Mesenchymal stem cell (in vitro differentiated cells and primary cell): ENCODE results near the gene DPP6.

Experiments used
- DNase-seq: peaks from one replicate; pipeline ENCODE4 v3.0.0-alpha.2; 2013
- H2AFZ ChIP-seq: one replicate; pipeline ENCODE4 v1.6.1; 2013; ENCODE audit warnings: low read depth, mild to moderate bottlenecking, control low read depth, inconsistent platforms, low read length, moderate library complexity
- H2AK5ac ChIP-seq: 2 replicates; pipeline ENCODE4 v1.6.1; 2013; ENCODE audit warnings: low read length, moderate library complexity, mild to moderate bottlenecking, inconsistent platforms; ENCODE audit not compliant: severe bottlenecking
- H2BK120ac ChIP-seq: one replicate; pipeline ENCODE4 v1.6.1; 2013; ENCODE audit warnings: low read depth, mild to moderate bottlenecking, inconsistent platforms, low read length, moderate library complexity
- H2BK12ac ChIP-seq, 2 experiments: one replicate each; pipeline ENCODE4 v1.6.1; 2013; ENCODE audit warnings: inconsistent platforms in 2 of 2, low read length in 2 of 2, mild to moderate bottlenecking in 2 of 2, moderate library complexity in 2 of 2, control low read depth in 1 of 2
- H2BK15ac ChIP-seq: one replicate; pipeline ENCODE4 v1.6.1; 2013; ENCODE audit warnings: mild to moderate bottlenecking, low read depth, inconsistent platforms; ENCODE audit not compliant: poor library complexity, severe bottlenecking
- H2BK5ac ChIP-seq: 2 replicates; pipeline ENCODE4 v1.6.1; 2013; ENCODE audit warnings: low read depth, mild to moderate bottlenecking, low read length, control low read depth, inconsistent platforms; ENCODE audit not compliant: poor library complexity, severe bottlenecking
- H3K14ac ChIP-seq, 2 experiments: one replicate each; pipeline ENCODE4 v1.6.1; 2013; ENCODE audit warnings: inconsistent platforms in 2 of 2, low read length in 2 of 2, control low read depth in 1 of 2, mild to moderate bottlenecking in 1 of 2, moderate library complexity in 1 of 2
- H3K18ac ChIP-seq, 2 experiments: one replicate each; pipeline ENCODE4 v1.6.1; 2013; ENCODE audit warnings: inconsistent platforms in 2 of 2, low read length in 2 of 2, control low read depth in 1 of 2, low read depth in 1 of 2, mild to moderate bottlenecking in 1 of 2
- H3K23ac ChIP-seq, 2 experiments: one replicate each; pipeline ENCODE4 v1.6.1; 2013; ENCODE audit warnings: inconsistent platforms in 2 of 2, low read length in 2 of 2, mild to moderate bottlenecking in 2 of 2, moderate library complexity in 2 of 2, control low read depth in 1 of 2
- H3K27ac ChIP-seq: 2 replicates; pipeline ENCODE4 v1.5.1; 2013; ENCODE audit warnings: mild to moderate bottlenecking, moderate library complexity, low read length, control low read depth, inconsistent platforms; ENCODE audit not compliant: poor library complexity, severe bottlenecking
- H3K27me3 ChIP-seq, 2 experiments: 2 replicates each; pipeline versions ENCODE4 v1.6.1 to v1.7.0; 2013; ENCODE audit warnings: low read length in 2 of 2, mild to moderate bottlenecking in 2 of 2, moderate library complexity in 2 of 2, control low read depth in 1 of 2, inconsistent platforms in 1 of 2; ENCODE audit not compliant: control insufficient read depth in 1 of 2, insufficient read depth in 1 of 2
- H3K36me3 ChIP-seq, 2 experiments: 2 replicates each; pipeline versions ENCODE4 v1.6.1 to v1.7.0; 2013; ENCODE audit warnings: low read length in 2 of 2, control low read depth in 1 of 2, inconsistent platforms in 1 of 2, low read depth in 1 of 2, mild to moderate bottlenecking in 1 of 2; ENCODE audit not compliant: insufficient read depth in 2 of 2, control insufficient read depth in 1 of 2
- H3K4ac ChIP-seq, 2 experiments: one replicate each; pipeline ENCODE4 v1.6.1; 2013; ENCODE audit warnings: inconsistent platforms in 2 of 2, low read length in 2 of 2, mild to moderate bottlenecking in 2 of 2, moderate library complexity in 2 of 2, control low read depth in 1 of 2, low read depth in 1 of 2
- H3K4me1 ChIP-seq: 2 replicates; pipeline ENCODE4 v1.6.1; 2013; ENCODE audit warnings: low read depth, low read length, control low read depth; ENCODE audit not compliant: control insufficient read depth, insufficient read depth
- H3K4me2 ChIP-seq: 2 replicates; pipeline ENCODE4 v1.6.1; 2013; ENCODE audit warnings: low read length, mild to moderate bottlenecking, inconsistent platforms; ENCODE audit not compliant: poor library complexity, severe bottlenecking
- H3K4me3 ChIP-seq, 2 experiments: 2 replicates each; pipeline versions ENCODE4 v1.5.1 to v1.7.0; 2013; ENCODE audit warnings: low read length in 2 of 2, mild to moderate bottlenecking in 2 of 2, control low read depth in 1 of 2, low read depth in 1 of 2; ENCODE audit not compliant: insufficient read depth in 1 of 2
- H3K79me1 ChIP-seq: replicated peaks from 2 replicates; pipeline ENCODE4 v1.6.1; 2013; ENCODE audit warnings: mild to moderate bottlenecking, control low read depth, low read length, inconsistent platforms; ENCODE audit not compliant: poor library complexity, severe bottlenecking
- H3K9ac ChIP-seq: 2 replicates; pipeline ENCODE4 v1.7.0; 2013; ENCODE audit warnings: mild to moderate bottlenecking, low read length, moderate library complexity
- H3K9me3 ChIP-seq: 2 replicates; pipeline ENCODE4 v1.7.0; 2013; ENCODE audit warnings: mild to moderate bottlenecking, low read length; ENCODE audit not compliant: control insufficient read depth
- H4K8ac ChIP-seq: one replicate; pipeline ENCODE4 v1.6.1; 2013; ENCODE audit warnings: inconsistent platforms, mild to moderate bottlenecking, low read length, moderate library complexity
- H4K91ac ChIP-seq: one replicate; pipeline ENCODE4 v1.6.1; 2013; ENCODE audit warnings: mild to moderate bottlenecking, low read length, inconsistent platforms
- WGBS: methylation state at CpG from one replicate; pipeline ENCODE4 v1.1.7; 2013; ENCODE audit warnings: mixed read lengths; 5-methylcytosine and 5-hydroxymethylcytosine counted together

The DPP6 gene

GRCh38 chr7:154167051-154167450 lies 114.9 kb downstream of the DPP6 start:
- WGBS = 35% methylated on average over 2 of the region's 4 CpGs
- Histone ChIP-seq H2AK5ac (no peak overlapping the region), H2BK5ac (no peak overlapping the region), H4K8ac (no peak overlapping the region), H3K4me1 (no peaks in the 10 kb centered on the region), H3K79me1 (no peaks in the 10 kb centered on the region), H2BK120ac (no peak overlapping the region), H3K4me3 (no peak overlapping the region), H3K36me3 (no peaks in the 10 kb centered on the region), H3K4me2 (no peak overlapping the region), H3K9ac (no peak overlapping the region), H2BK12ac (no peak overlapping the region), H3K14ac (no peak overlapping the region), H2AFZ (no peak overlapping the region), H3K18ac (no peak overlapping the region), H4K91ac (no peak overlapping the region), H3K23ac (no peak overlapping the region), H3K9me3 (no peaks in the 10 kb centered on the region), H3K4ac (no peak overlapping the region), H2BK15ac (no peak overlapping the region), H3K27me3 (no peaks in the 10 kb centered on the region), H3K27ac (no peak overlapping the region)
- no peak for DNase-seq

DNA sequence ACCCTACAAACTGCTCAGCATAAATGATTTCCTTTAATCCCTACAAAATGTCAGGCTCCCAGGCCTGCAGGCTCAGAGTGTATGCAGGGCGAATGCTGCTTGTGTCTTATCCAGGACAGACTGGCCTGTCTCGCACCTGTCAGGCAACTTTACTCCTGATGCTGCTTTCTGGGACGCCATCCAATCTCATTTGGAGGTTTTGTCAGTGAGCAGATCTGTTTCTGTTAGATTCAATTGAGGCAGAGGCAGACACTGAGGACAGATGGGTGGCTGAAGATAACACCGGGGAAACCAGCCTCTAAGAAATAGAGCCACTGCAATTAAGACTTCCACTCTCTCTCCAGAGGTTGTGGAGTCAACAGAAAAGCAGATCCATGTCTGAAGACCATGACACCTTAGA lies 115.6 kb downstream of the DPP6 start:
- H3K4ac ChIP-seq = no peak overlapping the region
- no peak overlapping the region for H3K27ac ChIP-seq
- H3K14ac ChIP-seq = no peak overlapping the region

DNA sequence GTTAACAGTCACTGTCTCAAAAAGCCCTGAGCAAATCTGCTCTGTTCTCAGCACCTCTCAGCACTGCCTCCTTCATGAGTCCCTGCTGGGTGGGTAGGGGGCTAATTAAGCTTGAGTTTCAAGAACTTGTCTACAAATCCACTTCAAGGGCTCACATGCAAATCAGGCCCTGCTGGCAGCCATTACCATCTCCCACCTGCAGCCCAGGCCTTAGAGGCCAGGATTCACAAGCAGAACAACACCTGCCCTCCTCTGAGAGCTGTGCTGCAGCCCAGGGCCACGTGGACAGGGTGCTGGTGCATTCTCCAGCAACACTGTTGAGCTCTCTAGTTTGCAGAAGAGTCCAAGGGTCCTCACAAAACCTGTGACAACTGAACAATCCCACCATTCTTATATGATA lies 119.2 kb downstream of the DPP6 start:
- Histone ChIP-seq H3K79me1 (no peaks in the 10 kb centered on the region), H3K36me3 (no peaks in the 10 kb centered on the region), H2AFZ (no peak overlapping the region), H3K27me3 (no peaks in the 10 kb centered on the region), H3K27ac (no peak overlapping the region), H2AK5ac (no peak overlapping the region), H4K8ac (no peak overlapping the region), H3K9ac (no peak overlapping the region), H4K91ac (no peak overlapping the region), H3K23ac (no peak overlapping the region), H3K4me1 (no peaks in the 10 kb centered on the region), H3K18ac (no peak overlapping the region), H3K4ac (no peak overlapping the region), H3K4me3 (no peak overlapping the region), H2BK12ac (no peak overlapping the region), H2BK5ac (no peak overlapping the region), H3K4me2 (no peak overlapping the region), H3K9me3 (no peaks in the 10 kb centered on the region), H2BK120ac (no peak overlapping the region), H3K14ac (no peak overlapping the region), H2BK15ac (no peak overlapping the region)
- DNase-seq = no peak
- 38% methylated on average over 1 of the region's 1 CpG for WGBS

More for the DNA sequence above, 115.6 kb downstream of the DPP6 start:
- Histone ChIP-seq H3K23ac (no peak overlapping the region), H3K36me3 (no peaks in the 10 kb centered on the region), H4K91ac (no peak overlapping the region), H3K79me1 (no peaks in the 10 kb centered on the region), H2BK12ac (no peak overlapping the region), H2AK5ac (no peak overlapping the region), H3K27me3 (no peaks in the 10 kb centered on the region), H2BK120ac (no peak overlapping the region), H2BK5ac (no peak overlapping the region), H3K4me3 (no peak overlapping the region), H3K9ac (no peak overlapping the region), H2BK15ac (no peak overlapping the region), H3K4me2 (no peak overlapping the region), H3K4me1 (no peaks in the 10 kb centered on the region), H4K8ac (no peak overlapping the region), H3K9me3 (no peaks in the 10 kb centered on the region), H2AFZ (no peak overlapping the region), H3K18ac (no peak overlapping the region)
- no peak for DNase-seq
- 67% methylated on average over 4 of the region's 4 CpGs for WGBS

- Histone ChIP-seq H3K27me3 (no peaks in the 10 kb centered on the region), H3K9ac (no peak overlapping the region), H3K23ac (no peak overlapping the region), H2BK120ac (no peak overlapping the region), H3K4ac (no peak overlapping the region), H2BK15ac (no peak overlapping the region), H2AK5ac (no peak overlapping the region), H2BK12ac (no peak overlapping the region), H4K91ac (no peak overlapping the region), H3K4me2 (no peak overlapping the region), H2AFZ (no peak overlapping the region), H3K4me3 (no peak overlapping the region), H3K36me3 (no peaks in the 10 kb centered on the region), H3K79me1 (no peaks in the 10 kb centered on the region), H3K27ac (no peak overlapping the region), H3K18ac (no peak overlapping the region), H3K14ac (no peak overlapping the region), H2BK5ac (no peak overlapping the region), H3K4me1 (no peaks in the 10 kb centered on the region), H4K8ac (no peak overlapping the region), H3K9me3 (peaks cover under 1% of the 10 kb centered on the region)
- 71% methylated on average over 2 of the region's 3 CpGs for WGBS
- no peak for DNase-seq
Measured at GRCh38 chr7:154172236-154172635, 120.0 kb downstream of the DPP6 start.
